K562 (cell line): Measurements from ENCODE around the gene SEC11A. TPM values are rescaled to one million over a fixed set of nuclear protein-coding genes. Genes with fewer than 3 reads are reported as not detected.

ENCODE experiments used
- ATF7 ChIP-seq: fragments of 450-650 bp; IDR thresholded peaks from 2 replicates; pipeline ENCODE4 v1.7.1; 2014; ENCODE audit warnings: mild to moderate bottlenecking, moderate library complexity
- CGGBP1 ChIP-seq: fragments of 250-450 bp; sonication (Bioruptor Pico); IDR thresholded peaks from 2 replicates; pipeline ENCODE4 v1.9.0; 2021; ENCODE audit warnings: mild to moderate bottlenecking
- E4F1 ChIP-seq: fragments of 250-450 bp; sonication (Bioruptor Pico); IDR thresholded peaks from 2 replicates; pipeline ENCODE4 v1.5.0; 2021; ENCODE audit warnings: mild to moderate bottlenecking, borderline replicate concordance
- FOSL1 ChIP-seq: fragments of 200-800 bp; sonication (Bioruptor generic); conservative IDR thresholded peaks from 2 replicates; pipeline ENCODE4 v1.6.1; 2016; ENCODE audit warnings: missing genetic modification characterization, missing compliant biosample characterization
- FOXJ2 ChIP-seq: fragments of 200-800 bp; sonication (Bioruptor generic); IDR thresholded peaks from 2 replicates; pipeline ENCODE4 v1.6.1; 2016; ENCODE audit warnings: missing genetic modification characterization, missing compliant biosample characterization
- JUND ChIP-seq, 2 experiments: IDR thresholded peaks; 2 replicates in 1 of 2; 3 replicates in 1 of 2; pipeline ENCODE4 v1.6.1; 2011; ENCODE audit warnings: borderline replicate concordance in 2 of 2, low read depth in 2 of 2, low read length in 2 of 2, improper control_type of control experiment in 1 of 2, missing biosample characterization in 1 of 2, missing genetic modification characterization in 1 of 2, missing genetic modification reagents in 1 of 2
- KDM1A ChIP-seq, 2 experiments: fragments of 450-650 bp; IDR thresholded peaks; 2 replicates each; pipeline ENCODE4 v1.6.1; 2016; ENCODE audit warnings: mild to moderate bottlenecking in 2 of 2
- KDM4B ChIP-seq, 2 experiments: fragments of 450-650 bp in 1 of 2; sonication (generic) in 1 of 2; IDR thresholded peaks; 2 replicates each; pipeline ENCODE4 v1.6.1; 2016 to 2017; ENCODE audit warnings: borderline replicate concordance in 2 of 2, antibody characterized with exemption in 1 of 2, low read depth in 1 of 2, mild to moderate bottlenecking in 1 of 2
- MAFK ChIP-seq: IDR thresholded peaks from 2 replicates; pipeline ENCODE4 v1.6.1; 2011; ENCODE audit warnings: low read length, improper control_type of control experiment
- NFE2 ChIP-seq: IDR thresholded peaks from 2 replicates; pipeline ENCODE4 v1.6.1; 2014; ENCODE audit warnings: antibody characterized with exemption, low read depth
- NFRKB ChIP-seq: fragments of 450-650 bp; IDR thresholded peaks from 2 replicates; pipeline ENCODE4 v1.6.1; 2016; ENCODE audit warnings: low read depth
- POLR2A ChIP-seq: fragments of 450-650 bp; conservative IDR thresholded peaks from 2 replicates; pipeline ENCODE4 v1.6.1; 2016
- SAFB2 ChIP-seq: fragments of 200-400 bp; formaldehyde crosslinking; IDR thresholded peaks from 2 replicates; pipeline ENCODE4 v1.6.1; 2018; ENCODE audit warnings: borderline replicate concordance, low read length, low read depth, moderate library complexity; ENCODE audit not compliant: severe bottlenecking
- SAP30 ChIP-seq: fragments of 200-600 bp; sonication (generic); IDR thresholded peaks from 2 replicates; pipeline ENCODE4 v1.6.1; 2012; ENCODE audit warnings: borderline replicate concordance, low read depth, mild to moderate bottlenecking, moderate library complexity, low read length, control low read depth, inconsistent platforms; ENCODE audit not compliant: insufficient read depth, poor library complexity, severe bottlenecking
- STAG1 ChIP-seq: sonication (generic); formaldehyde crosslinking; IDR thresholded peaks from 2 replicates; pipeline ENCODE4 v1.5.0; 2020; ENCODE audit warnings: missing genetic modification reagents, borderline replicate concordance
- TCF3 ChIP-seq: sonication (generic); formaldehyde crosslinking; IDR thresholded peaks from 2 replicates; pipeline ENCODE4 v1.4.0; 2020; ENCODE audit warnings: mild to moderate bottlenecking, missing genetic modification reagents
- TCFL5 ChIP-seq: fragments of 250-450 bp; sonication (Bioruptor Pico); conservative IDR thresholded peaks from 2 replicates; pipeline ENCODE4 v1.6.1; 2021; ENCODE audit warnings: mild to moderate bottlenecking, moderate library complexity, matching md5 sums
- THRAP3 ChIP-seq: fragments of 450-650 bp; IDR thresholded peaks from 2 replicates; pipeline ENCODE4 v1.6.1; 2016; ENCODE audit warnings: mild to moderate bottlenecking, inconsistent platforms, borderline replicate concordance
- THRB ChIP-seq: fragments of 450-650 bp; formaldehyde crosslinking; conservative IDR thresholded peaks from 2 replicates; pipeline ENCODE4 v1.4.0; 2022; ENCODE audit warnings: mild to moderate bottlenecking, missing genetic modification characterization
- ZBTB7A ChIP-seq: IDR thresholded peaks from 2 replicates; pipeline ENCODE4 v1.6.1; 2011; ENCODE audit warnings: low read depth, mild to moderate bottlenecking, low read length, moderate library complexity, borderline replicate concordance; ENCODE audit not compliant: control insufficient read depth
- ZSCAN29 ChIP-seq: fragments of 450-650 bp; IDR thresholded peaks from 2 replicates; pipeline ENCODE4 v1.6.1; 2017
- polyA plus RNA-seq, 8 experiments: library from polyadenylated mRNA; depleted of rRNA in 4 of 8; stranded (reverse) in 5 of 8; unstranded in 3 of 8; fragments of >200 nt; fragmentation: Nextera tagmentation in 2 of 8; fragmentation: Illumina TruSeq in 1 of 8; extraction: Ambion mirVana in 2 of 8; extraction: Trizol in 1 of 8; gene quantifications; 2 replicates each; pipeline versions ENCODE4 v1.2.1 to v1.2.3, GENCODE V29; 2011 to 2014; ENCODE audit warnings: inconsistent platforms in 1 of 8, missing spikeins in 1 of 8
- total RNA-seq, 7 experiments: library from RNA; depleted of rRNA in 6 of 7; stranded (reverse); fragments of >200 nt in 6 of 7; fragmentation: Illumina TruSeq in 2 of 7; extraction: Trizol in 2 of 7; gene quantifications; 2 replicates each; pipeline versions ENCODE4 v1.2.1 to v1.2.3, GENCODE V29; 2011 to 2021; ENCODE audit warnings: low replicate concordance in 1 of 7
- TF ChIP-seq, protein P1 (sequence below): fragments of 450-650 bp; formaldehyde crosslinking; IDR thresholded peaks from 2 replicates; pipeline ENCODE4 v1.4.0; 2022; ENCODE audit warnings: mild to moderate bottlenecking, moderate library complexity

The SEC11A gene
- total and polyA plus RNA-seq, 9 of the 15 experiments (the other 6 are each of a cell fraction or from before 2014, with no cell fraction given): 175 to 310 (median 229) TPM

DNA sequence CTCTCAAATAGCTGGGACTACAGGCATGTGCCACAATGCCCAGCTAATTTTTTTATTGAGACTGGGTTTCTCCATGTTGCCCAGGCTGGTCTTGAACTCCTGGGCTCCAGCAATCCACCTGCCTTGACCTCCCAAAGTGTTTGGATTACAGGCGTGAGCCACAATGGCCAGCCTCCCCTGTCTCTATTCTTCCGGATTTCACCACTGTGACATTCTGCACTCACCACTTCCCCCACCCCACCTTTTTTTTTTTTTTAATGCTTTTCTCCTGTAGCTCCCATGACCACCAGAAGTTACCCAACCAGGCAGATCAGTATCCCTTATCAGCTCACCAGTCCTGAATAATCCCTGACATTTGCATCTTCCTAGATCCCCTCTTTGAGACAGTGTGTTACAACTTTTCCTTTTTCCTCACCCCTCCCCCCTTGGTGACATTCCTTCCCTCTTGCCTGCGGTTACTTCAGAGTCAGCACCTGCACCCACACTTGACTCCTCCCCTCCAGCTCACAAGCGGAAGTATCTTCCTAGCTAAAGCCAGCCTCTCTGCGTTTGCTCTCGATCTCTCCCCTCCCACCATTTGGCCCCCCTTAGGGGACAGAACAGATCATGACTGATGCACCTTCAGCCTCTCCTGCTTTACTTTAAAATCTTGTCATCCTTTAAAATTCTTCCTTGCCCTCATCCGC is 19.0 kb upstream of the SEC11A start (continued):
- TF ChIP-seq KDM1A (IDR thresholded peaks at IDR 0.05) (peak; percentile 36 to 48; a peak in 3 of 4 replicates), E4F1 (CRISPR knock-in tag) (no peak), FOXJ2 (0 out of 2 replicates have a peak, but pooled peaks have one; percentile 43), MAFK (no peak; the same call in 1 of the 2 replicates), SAFB2 (no peak), THRB (CRISPR knock-in tag) (no peak), TCF3 (peak; percentile 46), ZSCAN29 (0 out of 2 replicates have a peak, but pooled peaks have one; percentile 18), SAP30 (no peak), ATF7 (peak; percentile 76; the same call in 1 of the 2 replicates), NFRKB (peak; percentile 97), POLR2A (peak; percentile 81), STAG1 (CRISPR knock-in tag) (no peak), CGGBP1 (CRISPR knock-in tag) (no peak), KDM4B (IDR thresholded peaks at IDR 0.05; ENCODE audit: borderline replicate concordance in 2 of 2, low read depth in 1 of 2) (no peak), JUND (IDR thresholded peaks at IDR 0.05; ENCODE audit: borderline replicate concordance, low read depth, low read length) (peak; percentile 78), JUND (tag; IDR thresholded peaks at IDR 0.05; ENCODE audit: borderline replicate concordance, low read depth, low read length) (peak; percentile 53; the same call in 1 of the 3 replicates), THRAP3 (no peak), TCFL5 (CRISPR knock-in tag) (no peak), ZBTB7A (no peak; the same call in 1 of the 2 replicates), FOSL1 (tag) (no peak; the same call in 1 of the 2 replicates), NFE2 (no peak)
- TF ChIP-seq, protein P1, sequence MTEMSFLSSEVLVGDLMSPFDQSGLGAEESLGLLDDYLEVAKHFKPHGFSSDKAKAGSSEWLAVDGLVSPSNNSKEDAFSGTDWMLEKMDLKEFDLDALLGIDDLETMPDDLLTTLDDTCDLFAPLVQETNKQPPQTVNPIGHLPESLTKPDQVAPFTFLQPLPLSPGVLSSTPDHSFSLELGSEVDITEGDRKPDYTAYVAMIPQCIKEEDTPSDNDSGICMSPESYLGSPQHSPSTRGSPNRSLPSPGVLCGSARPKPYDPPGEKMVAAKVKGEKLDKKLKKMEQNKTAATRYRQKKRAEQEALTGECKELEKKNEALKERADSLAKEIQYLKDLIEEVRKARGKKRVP: peak; percentile 70; the same call in 1 of the 2 replicates
